Measurements from ENCODE around the gene HOXC9. TPM values are rescaled to one million over a fixed set of nuclear protein-coding genes. Genes with fewer than 3 reads are reported as not detected.

HOXC9 gene
- total RNA-seq, 2 donors from 2014 or later: 7.0 to 12.0 TPM

DNA sequence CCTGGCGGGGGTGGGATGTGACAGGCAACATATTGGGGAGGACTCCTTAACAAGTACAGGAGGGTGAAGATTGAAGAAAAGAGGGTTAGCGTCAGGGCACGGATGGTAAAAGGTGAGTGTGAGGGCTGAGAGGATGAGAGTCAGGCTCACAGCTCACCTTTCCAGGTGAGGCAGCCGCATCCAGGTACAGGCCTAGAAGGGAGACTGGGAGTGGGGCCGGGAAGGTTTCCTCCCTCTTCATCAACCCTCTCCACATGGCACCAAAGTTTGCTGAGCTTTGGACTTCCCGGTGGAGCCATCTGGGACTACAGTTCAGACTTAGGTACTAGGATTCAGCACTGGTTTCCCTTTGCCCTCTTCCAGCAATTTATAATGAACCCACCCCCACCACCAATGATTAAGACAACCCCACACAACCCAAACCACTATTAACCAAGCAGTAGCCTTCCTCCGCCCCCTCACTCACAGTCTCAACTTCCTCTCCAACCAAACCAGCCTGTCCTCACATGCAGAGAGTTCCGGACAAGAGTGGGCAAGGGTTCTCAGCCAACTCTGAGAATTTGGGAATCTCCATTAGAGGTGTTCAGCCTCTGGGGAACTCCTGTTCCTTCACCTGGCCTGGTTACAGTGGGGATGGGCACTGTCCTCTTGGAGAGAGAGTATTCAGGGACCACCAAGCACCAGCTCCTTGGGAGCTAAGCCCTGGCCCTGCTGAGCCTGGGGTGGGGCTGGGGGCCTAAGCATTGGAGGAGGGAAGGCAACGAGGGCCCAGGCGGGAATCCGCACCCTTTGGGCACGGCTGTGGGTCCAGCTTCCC is 51.3 kb downstream of the HOXC9 start:
- intact Hi-C loops (cut with DNase I): no loop called here
- DNase-seq (ENCODE audit: low spot score): no peak

DNA sequence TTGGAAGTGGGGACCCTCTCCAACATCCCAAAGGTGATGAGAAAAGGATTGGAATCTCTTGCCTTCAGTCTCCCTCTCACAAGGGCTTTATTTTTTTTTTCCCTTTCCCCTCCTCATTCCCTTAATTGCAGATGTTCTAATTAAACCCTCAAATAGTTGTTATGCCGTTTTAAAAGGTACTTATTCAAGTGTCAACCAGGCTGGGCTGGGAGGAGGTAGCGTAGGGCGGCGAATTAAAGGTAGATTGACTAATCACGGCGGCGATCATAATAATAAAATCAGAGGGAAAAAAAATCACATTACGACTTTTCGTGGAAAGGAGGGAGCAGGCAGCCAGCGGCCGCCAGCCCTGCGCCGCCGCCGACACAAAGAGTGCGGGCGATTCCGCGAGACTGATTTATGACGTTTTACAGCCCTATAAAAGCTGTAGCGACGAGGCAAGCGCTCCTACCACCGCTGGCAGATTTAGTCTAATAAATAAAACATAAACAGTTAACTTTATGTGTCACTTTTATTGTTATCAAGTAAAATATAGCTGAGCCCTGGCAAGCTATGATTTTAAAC is 52.0 kb downstream of the HOXC9 start:
- intact Hi-C loops (cut with DNase I): no loop called here

DNA sequence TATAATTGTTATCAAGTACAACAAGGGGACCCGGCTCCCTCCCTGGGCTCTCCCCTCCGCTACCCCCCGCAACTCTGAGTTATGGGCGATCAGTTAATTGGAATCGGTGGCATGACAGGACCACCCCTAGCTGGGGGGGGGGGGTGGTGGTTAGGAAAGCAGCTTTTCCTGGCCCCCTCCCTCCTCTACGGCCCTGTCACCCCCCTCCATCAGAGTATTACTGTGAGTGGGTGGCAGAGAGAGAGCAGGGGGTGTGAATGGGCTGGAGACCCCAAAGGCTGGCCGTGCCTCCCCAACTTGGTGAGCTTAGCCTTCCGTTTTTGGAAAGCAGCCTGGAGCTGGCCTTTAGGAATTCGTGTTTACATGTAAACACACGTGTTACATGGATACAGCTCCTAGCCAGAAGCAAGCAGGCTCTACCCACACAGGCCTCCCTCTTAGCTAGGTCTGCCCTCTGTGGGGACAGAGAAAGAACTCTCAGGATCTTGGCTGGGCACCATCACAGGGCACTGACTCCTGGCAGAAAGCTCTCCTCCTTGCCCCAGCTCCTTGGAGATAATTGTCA is 52.6 kb downstream of the HOXC9 start:
- intact Hi-C loops (cut with DNase I): no loop called here
- DNase-seq (ENCODE audit: low spot score): no peak

More for the DNA sequence above, 52.0 kb downstream of the HOXC9 start:
- no peak for DNase-seq (ENCODE audit: low spot score)

Small RNA genes within 50 kb of the gene (microRNA-seq; reads per million reads assigned to microRNA genes)
- gene MIR196A2 (ENCODE audit: borderline microRNAs expressed in 2 of 2) (2,414 to 3,977 reads per million in 2 donors), gene MIR615 (ENCODE audit: borderline microRNAs expressed in 2 of 2) (292 to 403 reads per million in 2 donors)

Other genes starting within 250 kb of the HOXC9 start
- gene CISTR, start 248.2 kb upstream of the HOXC9 start, total RNA-seq: not detected
- gene HOXC13, start 61.3 kb upstream of the HOXC9 start, total RNA-seq: 1 to 10 TPM in 1 of 2 donors, under 1 TPM in 1; 0.23 to 1.1 TPM
- 1 to 10 TPM in 1 of 2 donors, not detected in 1; 1.1 TPM for gene HOXC12, start 45.3 kb upstream of the HOXC9 start, total RNA-seq
- gene HOXC11, start 27.0 kb upstream of the HOXC9 start, total RNA-seq: 1 to 10 TPM; 1.3 to 4.2 TPM
- gene HOTAIR, start 25.2 kb upstream of the HOXC9 start, total RNA-seq: 1 to 10 TPM; 2.0 to 4.8 TPM
- 10 to 100 TPM; 27.9 to 35.5 TPM for gene HOXC10, start 15.0 kb upstream of the HOXC9 start, total RNA-seq
- gene HOXC8, start 8.8 kb downstream of the HOXC9 start, total RNA-seq: 10 to 100 TPM; 13.5 to 22.4 TPM
- 10 to 100 TPM; 23.5 to 31.1 TPM for gene HOXC6, start 28.3 kb downstream of the HOXC9 start, total RNA-seq
- 1 to 10 TPM; 2.9 to 5.6 TPM for gene HOXC5, start 32.9 kb downstream of the HOXC9 start, total RNA-seq
- gene HOXC4, start 53.7 kb downstream of the HOXC9 start, total RNA-seq: 10 to 100 TPM; 17.1 to 19.4 TPM
- gene SMUG1, start 188.8 kb downstream of the HOXC9 start, total RNA-seq: 10 to 100 TPM; 21.2 to 25.7 TPM

All from posterior vena cava (tissue), 2 donors.